GM18511 (cell line): Measurements from ENCODE around the gene ADAM22.

Experiments
- ATAC-seq: cut with Tn5 transposase; IDR thresholded peaks from one replicate; pipeline ENCODE4 v1.9.1; 2021; ENCODE audit warnings: mild to moderate bottlenecking, moderate library complexity; ENCODE audit not compliant: unreplicated experiment

ADAM22 gene

GRCh38 chr7:88102675-88103074 lies 168.6 kb downstream of the ADAM22 start:
- no peak for ATAC-seq

GRCh38 chr7:88104732-88105131 lies 170.7 kb downstream of the ADAM22 start:
- ATAC-seq: no peak

GRCh38 chr7:88105231-88105630 lies 171.2 kb downstream of the ADAM22 start:
- ATAC-seq: no peak

- no peak for ATAC-seq
These were observed 172.4 kb downstream of the ADAM22 start for GRCh38 chr7:88106434-88106833.

GRCh38 chr7:88109612-88110011 lies 175.6 kb downstream of the ADAM22 start:
- no peak for ATAC-seq

GRCh38 chr7:88111140-88111743 lies 177.2 kb downstream of the ADAM22 start:
- ATAC-seq: peak; percentile 69

GRCh38 chr7:88111954-88112471 lies 178.0 kb downstream of the ADAM22 start:
- no peak for ATAC-seq

- peak; percentile 46 for ATAC-seq
These were observed 181.3 kb downstream of the ADAM22 start for GRCh38 chr7:88115258-88115796.

GRCh38 chr7:88115816-88116215 lies 181.8 kb downstream of the ADAM22 start:
- ATAC-seq: no peak

GRCh38 chr7:88116235-88116795 lies 182.3 kb downstream of the ADAM22 start:
- no peak for ATAC-seq

- no peak for ATAC-seq
These were observed 183.3 kb downstream of the ADAM22 start for GRCh38 chr7:88117325-88117724.

- no peak for ATAC-seq
These were observed 187.3 kb downstream of the ADAM22 start for GRCh38 chr7:88121335-88121734.

- no peak for ATAC-seq
These were observed 193.7 kb downstream of the ADAM22 start for GRCh38 chr7:88127637-88128290.

- ATAC-seq: peak; percentile 96
These were observed 198.7 kb downstream of the ADAM22 start for GRCh38 chr7:88132725-88133124.

GRCh38 chr7:88140947-88141346 lies 206.9 kb downstream of the ADAM22 start:
- no peak for ATAC-seq

- no peak for ATAC-seq
These were observed 207.4 kb downstream of the ADAM22 start for GRCh38 chr7:88141479-88141878.

GRCh38 chr7:88141953-88142352 lies 207.9 kb downstream of the ADAM22 start:
- no peak for ATAC-seq

GRCh38 chr7:88146616-88147015 lies 212.6 kb downstream of the ADAM22 start:
- no peak for ATAC-seq

- no peak for ATAC-seq
These were observed 213.3 kb downstream of the ADAM22 start for GRCh38 chr7:88147341-88147740.

GRCh38 chr7:88147949-88148348 lies 213.9 kb downstream of the ADAM22 start:
- no peak for ATAC-seq

- no peak for ATAC-seq
These were observed 216.0 kb downstream of the ADAM22 start for GRCh38 chr7:88150033-88150432.
